Amygdala (tissue), 56 donors: ENCODE measurements around the gene MMP14.
"Not testable (repeated sequence)": the region's sequence is repeated elsewhere in the genome, so short reads cannot be mapped to it uniquely, and the experiment has no call there.

Experiments
- DNase-seq, 56 donors: peaks; one replicate each; lab custom pipeline; 2025; lab: John Stamatoyannopoulos, UW

The MMP14 gene

DNA sequence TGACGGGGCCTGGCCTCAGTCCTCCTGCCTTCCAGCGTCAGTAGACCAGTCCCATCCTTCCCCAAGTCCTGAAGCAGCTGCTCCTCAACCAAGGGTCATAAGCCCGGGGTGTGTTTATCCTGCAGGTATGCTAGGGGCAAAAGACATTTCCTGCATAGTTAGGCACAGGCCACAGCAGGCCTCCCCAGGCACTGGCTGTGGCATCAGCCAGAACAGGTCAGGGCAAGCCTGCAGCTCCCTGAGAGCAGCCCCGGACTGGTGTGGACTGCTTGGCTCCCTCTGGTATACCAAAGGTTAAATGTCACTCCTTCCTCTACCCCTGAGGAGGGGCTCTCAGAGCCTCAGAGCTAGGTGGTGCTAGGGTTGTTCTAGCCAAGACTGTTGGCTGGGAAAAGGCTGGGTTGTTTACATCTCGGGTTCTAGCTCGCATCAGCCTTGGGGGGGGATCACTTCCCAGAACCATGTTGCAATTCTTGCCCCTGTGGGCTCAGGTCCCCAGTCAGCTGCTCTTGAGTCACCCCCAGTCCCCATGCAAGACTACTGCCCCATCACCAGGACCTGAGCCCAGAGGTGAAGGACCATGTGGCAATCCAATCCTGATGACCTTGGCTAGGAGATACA, 2.9 kb downstream of the MMP14 start:
- no peak for DNase-seq

DNA sequence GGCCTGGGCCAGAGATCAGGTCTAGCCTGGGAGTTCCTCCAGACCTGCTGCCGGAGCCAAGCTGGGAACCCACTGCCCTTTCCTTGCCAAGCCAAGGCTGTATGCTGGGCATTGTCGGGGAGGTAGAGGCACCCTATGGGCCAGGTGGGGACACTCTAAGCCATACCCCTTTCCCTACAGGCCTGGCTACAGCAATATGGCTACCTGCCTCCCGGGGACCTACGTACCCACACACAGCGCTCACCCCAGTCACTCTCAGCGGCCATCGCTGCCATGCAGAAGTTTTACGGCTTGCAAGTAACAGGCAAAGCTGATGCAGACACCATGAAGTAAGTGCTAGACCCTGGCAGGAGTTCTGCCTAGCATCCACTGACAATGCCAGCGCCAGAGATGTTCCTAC, 4.9 kb downstream of the MMP14 start:
- DNase-seq, result no peak

- no peak for DNase-seq
These were observed 5.4 kb downstream of the MMP14 start for GRCh38 chr14:22841769-22842168.

GRCh38 chr14:22842211-22843122, 6.1 kb downstream of the MMP14 start:
- no peak for DNase-seq

- DNase-seq, result no peak
These were observed 6.9 kb downstream of the MMP14 start for GRCh38 chr14:22843123-22843925.

DNA sequence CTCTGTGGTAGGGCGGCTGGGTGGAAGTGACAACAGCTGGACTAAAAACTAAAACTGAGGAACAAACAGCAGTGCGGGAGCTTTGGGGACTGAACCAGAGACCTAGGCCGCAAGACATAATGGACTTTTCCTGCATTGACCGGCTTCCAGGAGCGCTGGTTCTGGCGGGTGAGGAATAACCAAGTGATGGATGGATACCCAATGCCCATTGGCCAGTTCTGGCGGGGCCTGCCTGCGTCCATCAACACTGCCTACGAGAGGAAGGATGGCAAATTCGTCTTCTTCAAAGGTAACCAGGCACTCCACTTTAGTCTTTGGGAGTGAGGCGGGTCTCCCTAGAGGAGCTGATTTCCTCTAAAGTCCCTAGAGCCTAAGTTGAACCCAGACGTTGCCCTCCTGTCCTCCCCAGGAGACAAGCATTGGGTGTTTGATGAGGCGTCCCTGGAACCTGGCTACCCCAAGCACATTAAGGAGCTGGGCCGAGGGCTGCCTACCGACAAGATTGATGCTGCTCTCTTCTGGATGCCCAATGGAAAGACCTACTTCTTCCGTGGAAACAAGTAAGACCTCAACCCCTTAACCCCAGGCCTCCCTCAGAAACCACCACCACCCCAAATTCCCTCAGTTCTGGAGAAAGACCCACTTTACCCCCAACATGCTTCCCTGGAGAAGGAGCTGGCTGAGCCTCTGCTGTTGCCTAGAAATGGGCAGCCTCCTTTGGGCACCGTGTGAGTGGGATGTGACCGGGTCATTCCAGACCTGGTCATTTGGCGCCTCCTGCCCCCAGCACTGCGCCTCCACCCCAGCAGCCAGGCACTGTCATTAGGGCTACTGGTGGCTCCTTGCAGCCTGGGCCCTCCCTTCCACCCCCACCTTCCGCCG, 8.1 kb downstream of the MMP14 start:
- DNase-seq, result no peak

- DNase-seq, result no peak
These were observed 8.7 kb downstream of the MMP14 start for GRCh38 chr14:22845103-22845394.

- DNase-seq, result no peak
These were observed 9.6 kb downstream of the MMP14 start for GRCh38 chr14:22845821-22846625.

- no peak for DNase-seq
These were observed 10.5 kb downstream of the MMP14 start for GRCh38 chr14:22846811-22847307.

DNA sequence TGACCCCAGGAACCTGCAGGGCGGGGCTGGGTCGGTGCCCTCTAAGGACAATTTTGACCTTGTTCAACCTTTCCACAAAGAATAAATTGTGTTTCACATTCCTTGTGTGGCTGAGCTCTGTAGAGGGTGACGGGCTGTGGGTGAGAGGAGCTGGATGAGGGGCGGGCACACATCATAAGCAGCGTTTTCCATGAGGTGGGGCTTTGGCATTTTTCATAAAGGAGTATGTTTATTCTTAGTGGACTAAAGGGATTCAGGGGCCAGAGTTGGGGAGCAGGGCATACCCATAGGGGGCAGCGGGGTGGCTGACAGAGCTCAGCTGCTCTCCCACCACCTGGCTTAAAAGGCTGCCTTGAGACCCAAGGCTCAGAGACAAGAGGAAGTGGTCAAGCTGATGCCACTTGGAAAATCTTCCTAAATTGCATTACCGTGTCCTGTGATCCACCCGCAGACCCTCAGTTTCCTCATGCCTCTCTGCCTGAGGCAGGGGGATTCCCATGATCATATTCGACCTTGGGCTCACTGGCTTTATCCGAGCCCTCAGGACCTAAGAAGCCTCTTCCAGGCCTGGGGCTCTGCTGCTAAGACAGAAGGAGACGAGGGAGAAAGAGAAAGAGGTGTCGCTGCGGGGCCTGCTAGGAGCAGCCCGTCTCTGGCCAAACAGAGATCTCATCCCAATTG, 11.4 kb downstream of the MMP14 start:
- no peak for DNase-seq

- DNase-seq, result peak in 1 of 56 donors; percentile 17
These were observed 12.2 kb downstream of the MMP14 start for GRCh38 chr14:22848351-22849164.

GRCh38 chr14:22849212-22849819, 12.9 kb downstream of the MMP14 start:
- DNase-seq, result peak in 18 of 56 donors; percentile 10 to 73 (median 34)

GRCh38 chr14:22850944-22851764, 14.8 kb downstream of the MMP14 start:
- DNase-seq, result peak in 39 of 56 donors; percentile 8 to 84 (median 56)

DNA sequence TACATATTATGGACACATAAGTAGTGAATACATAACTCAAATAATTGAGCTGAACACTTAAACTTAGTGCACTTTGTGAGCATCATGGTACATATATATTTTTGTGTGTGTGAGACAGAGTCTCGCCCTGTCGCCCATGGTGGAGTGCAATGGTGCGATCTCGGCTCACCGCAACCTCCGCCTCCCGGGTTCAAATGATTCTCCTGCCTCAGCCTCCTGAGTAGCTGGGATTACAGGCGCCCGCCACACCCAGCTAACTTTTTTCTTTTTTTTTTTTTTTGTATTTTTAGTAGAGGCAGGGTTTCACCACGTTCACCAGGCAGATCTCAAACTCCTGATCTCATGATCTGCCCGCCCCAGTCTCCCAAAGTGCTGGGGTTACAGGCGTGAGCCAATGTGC, 15.8 kb downstream of the MMP14 start:
- not testable (repeated sequence) for DNase-seq

- DNase-seq, result no peak
These were observed 16.2 kb downstream of the MMP14 start for GRCh38 chr14:22852599-22852939.

- peak in 52 of 56 donors; percentile 25 to 90 (median 62) for DNase-seq
These were observed 16.8 kb downstream of the MMP14 start for GRCh38 chr14:22852940-22853767.
